Measurements from ENCODE around the gene RNF167.

Gene RNF167

DNA sequence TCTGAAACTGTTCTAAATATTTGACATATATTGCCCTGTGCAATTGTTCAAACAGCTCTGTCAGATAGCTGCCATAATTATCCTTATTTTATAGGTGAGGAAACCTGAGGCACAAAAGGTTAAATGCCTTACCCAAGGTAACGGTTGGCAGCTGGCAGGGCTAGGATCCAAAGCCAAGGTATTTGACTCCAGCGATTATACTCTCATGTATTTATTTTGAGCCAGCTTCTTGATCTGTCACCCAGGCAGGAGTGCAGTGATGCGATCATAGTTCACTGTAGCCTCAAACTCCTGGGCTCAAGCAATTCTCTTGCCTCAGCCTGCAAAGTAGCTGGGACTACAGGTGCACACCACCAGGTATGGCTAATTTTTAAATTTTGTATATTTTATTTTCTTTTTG, 18.0 kb downstream of the RNF167 start:
- no peak for DNase-seq

DNA sequence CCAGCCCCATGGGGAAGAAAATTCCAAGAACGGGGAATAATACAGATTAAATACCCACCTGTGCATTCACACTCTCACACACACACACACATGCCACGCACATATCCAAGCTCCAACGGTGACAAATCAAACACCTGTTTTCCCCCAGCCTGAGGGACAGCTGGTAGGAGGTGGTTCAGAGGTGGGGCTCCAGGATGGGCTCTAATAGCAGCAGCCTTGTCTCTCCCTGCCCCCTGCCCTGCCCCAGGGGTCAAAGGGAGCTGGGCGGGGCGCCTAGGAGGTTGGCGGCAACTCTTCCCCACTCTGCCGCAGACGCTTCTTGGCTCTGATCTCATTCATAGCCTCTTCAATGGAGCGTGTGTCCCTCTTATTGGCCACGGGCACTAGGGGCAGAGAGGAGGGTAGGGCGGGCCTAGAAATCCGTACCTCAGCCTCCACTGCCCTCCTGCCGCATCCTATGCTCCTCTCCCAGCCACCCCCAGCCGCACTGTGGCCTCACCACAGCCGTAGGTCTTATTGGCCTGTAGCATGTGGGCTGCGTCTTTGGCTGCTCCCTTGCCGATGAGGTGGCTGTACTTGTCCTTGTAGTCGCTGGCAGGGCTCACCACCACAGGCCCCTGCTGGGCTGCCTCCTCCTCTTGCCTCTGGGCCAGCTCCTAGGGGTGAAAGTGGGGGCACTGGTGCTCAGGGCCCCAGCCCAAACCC, 19.3 kb downstream of the RNF167 start:
- DNase-seq = no peak

- no peak for DNase-seq
These were observed 20.3 kb downstream of the RNF167 start for GRCh38 chr17:4960279-4960922.

GRCh38 chr17:4965311-4965986, 25.4 kb downstream of the RNF167 start:
- DNase-seq = no peak

DNA sequence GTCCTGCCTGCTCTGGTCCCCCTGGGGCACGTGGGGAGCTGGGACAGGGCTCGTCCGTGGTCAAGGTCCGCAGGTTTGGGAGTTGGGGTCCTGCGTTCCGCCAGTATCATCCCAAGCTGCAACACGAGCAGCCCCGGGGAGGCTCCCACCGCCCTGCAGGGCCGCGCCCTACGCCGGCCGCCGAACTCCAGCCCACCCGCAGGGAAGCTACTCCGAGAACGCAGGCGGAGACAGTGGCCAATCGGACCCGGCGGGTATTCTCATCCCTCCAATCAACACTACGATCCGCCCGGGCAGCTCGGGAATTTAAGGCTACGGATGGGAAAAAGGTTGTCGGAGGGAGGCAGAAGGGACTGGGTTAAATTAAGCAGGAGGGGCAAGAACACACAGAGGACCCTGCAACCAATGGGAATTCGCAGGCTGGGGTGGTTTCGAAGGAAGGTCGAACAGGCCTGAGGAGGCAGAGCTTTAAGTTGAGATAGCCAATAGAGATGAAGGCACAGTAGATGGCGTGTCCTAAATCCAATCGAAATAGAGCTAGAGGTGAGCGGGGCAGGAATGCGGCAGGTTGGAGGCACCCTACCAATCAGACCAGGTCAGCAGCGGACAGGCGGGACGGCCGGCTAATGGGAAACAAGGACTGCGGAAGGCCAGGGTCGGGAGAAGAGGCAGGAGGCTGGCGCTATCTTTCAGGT, 26.9 kb downstream of the RNF167 start:
- peak; percentile 88 to 89 for DNase-seq

DNA sequence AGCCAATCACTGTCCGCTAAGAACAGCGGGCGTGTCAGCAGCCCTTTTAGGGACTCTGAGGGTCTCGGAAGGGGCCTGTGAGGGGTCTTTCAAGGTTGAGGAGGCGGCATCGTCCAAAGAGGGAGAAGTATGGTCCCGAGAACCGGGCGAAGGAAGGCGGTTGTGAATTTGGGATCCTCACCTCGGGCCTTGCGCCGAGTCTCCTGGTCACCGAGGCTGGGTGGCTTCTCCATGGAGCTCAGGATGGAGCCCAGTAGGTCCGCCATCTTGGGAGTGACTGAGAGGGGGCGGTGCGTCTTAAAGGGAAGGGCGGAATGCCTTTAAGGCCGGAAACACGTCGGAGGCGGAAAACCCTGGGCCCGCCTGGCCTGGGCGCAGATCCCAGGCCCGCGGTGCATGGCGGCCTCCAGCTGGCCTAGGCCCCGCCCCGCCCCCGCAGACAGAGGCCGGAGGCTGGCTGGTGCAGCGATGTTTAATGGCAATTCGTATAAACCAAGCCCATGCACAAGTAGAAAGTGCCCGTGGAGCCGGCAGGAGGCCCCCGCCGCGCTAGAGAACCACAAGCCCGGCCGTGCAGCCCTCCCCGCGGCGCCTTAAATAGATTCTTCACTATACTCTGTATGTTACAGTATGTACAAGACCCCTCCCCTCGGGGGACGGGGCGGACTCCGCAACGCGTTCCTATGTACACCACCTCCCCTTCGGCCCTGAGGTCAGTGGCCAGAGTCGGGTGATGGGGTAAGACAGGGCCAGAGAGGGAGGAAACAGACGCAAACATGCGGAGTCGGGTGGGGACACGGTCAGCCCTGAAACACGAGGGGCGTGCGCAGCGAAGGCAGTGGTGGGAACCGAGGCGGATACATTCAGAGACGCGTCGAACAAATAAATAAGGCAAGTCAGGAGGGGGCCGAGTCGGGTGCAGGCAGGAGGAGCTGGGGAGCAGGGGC, 27.7 kb downstream of the RNF167 start, which contains the start of gene SPAG7:
Gene SPAG7, minus strand, starts transcription at position 279 of the 947 bp plus-strand sequence. Its CDS starts 13 bp downstream, at position 266.
- peak; percentile 76 to 88 for DNase-seq

- DNase-seq = no peak
These were observed 28.5 kb downstream of the RNF167 start for GRCh38 chr17:4968486-4969046.

GRCh38 chr17:4969047-4969550, 29.0 kb downstream of the RNF167 start:
- no peak for DNase-seq

GRCh38 chr17:4969551-4970173, 29.6 kb downstream of the RNF167 start:
- no peak for DNase-seq

DNA sequence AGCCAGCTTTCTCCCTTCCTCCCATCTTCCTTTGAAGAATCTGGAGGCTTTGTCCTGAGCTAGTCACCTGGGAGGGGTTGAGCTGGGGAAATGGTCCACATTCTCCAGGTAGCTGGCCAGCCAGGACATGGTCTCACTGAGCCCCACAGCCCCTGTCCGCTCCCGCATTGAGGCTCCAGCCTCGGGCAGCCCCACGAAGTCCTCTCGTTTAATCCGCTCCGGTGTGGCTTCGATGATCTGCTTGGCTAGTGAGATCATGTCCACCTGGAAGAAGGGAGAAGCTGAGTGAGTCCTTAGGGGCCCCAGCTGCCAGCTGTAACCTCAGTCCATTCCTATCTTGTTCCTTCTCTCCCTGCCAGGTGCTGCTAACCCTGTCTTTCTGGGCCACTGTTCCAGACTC, 30.2 kb downstream of the RNF167 start:
- DNase-seq = no peak

- DNase-seq = no peak
These were observed 31.8 kb downstream of the RNF167 start for GRCh38 chr17:4971826-4972225.

DNA sequence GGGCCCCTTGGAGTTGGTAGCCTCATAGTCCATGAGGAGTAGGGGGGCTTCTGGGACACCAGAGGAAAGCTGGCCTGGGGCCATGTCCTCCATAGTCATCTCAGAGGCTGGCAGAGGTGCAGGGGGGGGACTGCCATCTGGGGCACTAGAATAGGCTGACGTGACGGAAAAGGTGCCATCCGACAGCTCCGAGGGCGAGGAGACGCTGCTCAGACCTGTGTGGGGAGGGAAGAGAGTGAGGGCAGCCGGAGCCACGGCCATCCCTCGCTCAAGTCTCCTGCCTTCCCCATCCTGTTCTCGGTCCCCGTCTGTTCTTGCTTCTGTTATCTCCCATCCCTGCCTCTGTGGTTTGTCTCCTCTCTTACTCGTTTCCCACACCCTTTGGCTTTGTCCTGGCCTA, 32.3 kb downstream of the RNF167 start:
- DNase-seq = no peak

DNA sequence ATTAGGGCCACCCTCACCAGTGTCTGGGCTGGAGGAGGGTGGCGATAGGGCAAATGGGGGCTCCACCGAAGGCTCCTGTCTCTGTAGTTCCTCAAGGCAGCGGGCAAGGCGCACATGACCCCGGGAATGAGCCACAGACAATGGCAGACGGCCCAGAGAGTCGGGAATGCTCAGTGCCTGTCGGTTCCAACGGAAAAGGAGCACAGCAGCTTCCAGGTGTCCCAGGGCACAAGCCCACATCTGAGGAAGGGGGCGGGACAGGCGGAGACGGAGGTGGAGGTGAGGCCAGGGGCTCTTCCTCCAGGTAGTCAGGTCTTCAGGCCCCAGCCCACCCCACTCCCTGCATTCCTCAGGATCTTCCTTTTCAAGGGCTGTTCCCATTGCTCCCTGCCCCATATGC, 32.7 kb downstream of the RNF167 start:
- DNase-seq = no peak

DNA sequence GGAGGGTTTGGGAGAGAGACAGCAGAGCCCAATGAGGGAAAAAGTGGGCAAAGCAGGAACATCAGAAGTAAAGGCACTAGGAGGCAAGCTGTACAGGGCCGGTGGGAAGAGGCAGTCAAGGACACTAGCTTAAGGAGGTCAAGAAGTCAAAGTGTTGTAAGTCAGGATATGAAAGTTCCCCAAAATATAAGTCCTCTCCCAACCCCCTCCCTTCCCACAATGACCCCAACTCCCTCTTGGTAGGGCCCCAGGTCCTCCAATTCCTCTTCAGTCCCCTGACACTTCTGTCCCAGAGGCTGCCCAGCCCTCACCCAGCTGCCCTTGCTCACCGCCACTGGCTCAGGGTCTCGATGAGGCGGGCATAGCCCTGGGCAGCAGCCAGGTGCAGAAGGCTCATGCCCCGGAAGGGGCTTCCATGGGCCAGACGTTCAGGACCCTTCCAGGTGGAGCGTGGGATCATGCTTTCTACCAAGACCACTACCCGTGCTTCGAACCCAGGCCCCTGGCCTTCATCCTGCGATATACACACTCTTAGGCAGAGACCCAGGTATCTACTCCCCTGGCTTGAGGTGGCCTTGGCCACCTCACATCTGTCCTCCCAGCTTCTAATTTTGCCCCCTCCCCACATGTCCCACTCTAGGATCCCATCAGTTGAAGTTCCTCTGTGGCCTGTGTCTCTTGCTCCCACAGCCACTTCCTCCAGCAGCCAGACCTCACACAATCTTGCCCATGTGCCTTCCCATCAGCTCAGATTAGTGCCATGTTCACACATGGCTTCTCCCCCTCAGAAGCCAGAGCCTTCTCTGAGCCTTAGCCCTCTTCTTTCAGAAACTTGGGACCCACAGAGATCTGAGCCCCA, 33.4 kb downstream of the RNF167 start:
- no peak for DNase-seq

- no peak for DNase-seq
These were observed 34.1 kb downstream of the RNF167 start for GRCh38 chr17:4974115-4974670.

GRCh38 chr17:4978726-4979125, 38.7 kb downstream of the RNF167 start:
- no peak for DNase-seq

- no peak for DNase-seq
These were observed 40.7 kb downstream of the RNF167 start for GRCh38 chr17:4980644-4981216.

- DNase-seq = no peak
These were observed 42.2 kb downstream of the RNF167 start for GRCh38 chr17:4982305-4982704.

DNA sequence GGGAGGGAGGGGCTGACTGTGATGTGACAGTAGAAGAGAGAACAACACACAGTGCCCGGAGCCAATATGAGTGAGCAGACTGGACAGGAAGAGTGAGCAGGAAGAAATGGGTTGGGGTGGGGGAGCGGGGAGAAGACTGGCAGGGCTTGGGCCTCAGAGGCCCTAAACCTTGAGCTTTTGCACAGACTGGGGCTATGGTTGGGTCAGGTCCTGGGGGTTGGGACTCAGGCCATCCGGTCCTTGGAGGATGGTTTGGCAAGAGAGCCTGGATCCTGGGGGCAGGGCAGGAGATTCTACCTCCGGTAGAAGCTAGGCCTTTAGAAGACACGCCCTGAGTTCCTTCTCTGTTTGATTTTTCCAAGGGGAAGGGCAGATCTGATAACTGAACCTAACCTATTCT, 46.3 kb downstream of the RNF167 start:
- no peak for DNase-seq

Measured in NCI-H187 (cell line).